Limb (tissue), 2 donors: ENCODE results near the gene ATP1A2.

ENCODE experiments used
- DNase-seq, 2 donors: peaks; one replicate each; pipeline ENCODE4 v3.0.0-alpha.2; 2016; ENCODE audit errors: extremely low spot score in 2 of 2

The ATP1A2 gene

DNA sequence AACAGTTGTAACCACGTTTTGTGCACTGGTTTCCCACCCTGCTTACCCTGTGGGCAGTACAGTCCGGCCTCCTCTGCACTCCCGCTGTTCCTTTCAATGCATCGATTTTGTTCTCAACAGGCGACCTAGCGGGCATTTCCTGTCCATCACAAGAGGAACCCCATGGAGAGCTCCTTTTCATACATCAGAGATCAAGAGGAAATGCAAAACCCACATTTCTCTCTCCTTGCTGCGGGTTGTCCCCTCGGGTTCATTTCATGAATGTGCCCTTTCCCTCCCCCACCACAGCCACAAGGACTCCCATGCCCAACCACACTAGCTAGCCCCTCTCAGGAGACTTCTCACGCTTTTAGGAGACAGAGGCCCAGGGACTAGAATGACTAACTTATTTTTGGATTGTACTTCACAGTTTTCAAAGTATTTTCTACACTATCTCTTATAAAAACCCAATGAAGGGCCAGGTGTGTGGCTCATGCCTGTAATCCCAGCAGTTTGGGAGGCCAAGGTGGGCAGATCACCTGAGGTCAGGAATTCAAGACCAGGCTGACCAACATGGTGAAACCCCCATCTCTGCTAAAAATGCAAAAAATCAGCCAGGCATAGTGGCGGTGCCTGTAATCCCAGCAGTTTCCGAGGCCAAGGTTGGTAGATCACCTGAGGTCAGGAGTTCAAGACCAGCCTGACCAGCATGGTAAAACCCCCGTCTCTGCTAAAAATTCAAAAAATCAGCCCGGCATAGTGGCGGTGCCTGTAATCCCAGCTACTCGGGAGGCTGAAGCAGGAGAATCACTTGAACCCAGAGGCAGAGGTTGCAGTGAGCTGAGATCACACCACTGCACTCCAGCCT is 54.2 kb downstream of the ATP1A2 start:
- no peak for DNase-seq

GRCh38 chr1:160171354-160171753 is 55.8 kb downstream of the ATP1A2 start:
- no peak for DNase-seq

DNA sequence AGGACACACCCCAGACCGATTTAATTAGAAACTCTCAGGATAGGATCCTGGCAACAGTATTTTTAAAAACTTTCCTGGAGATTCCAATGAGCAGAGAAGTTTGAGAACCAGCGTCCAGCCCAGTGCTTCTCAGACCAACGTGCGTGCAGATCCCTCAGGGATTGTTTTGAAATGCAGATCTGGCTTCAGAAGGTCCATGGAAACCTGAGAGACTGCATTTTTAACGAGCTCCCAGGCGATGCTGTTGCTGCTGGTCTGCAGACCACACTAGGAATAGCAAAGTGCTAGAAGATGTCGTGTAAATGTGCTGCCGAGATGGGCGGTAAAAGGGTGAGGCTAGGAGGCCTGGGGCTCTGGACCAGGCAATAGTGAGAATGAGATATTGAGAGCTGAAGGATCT is 56.4 kb downstream of the ATP1A2 start:
- no peak for DNase-seq

DNA sequence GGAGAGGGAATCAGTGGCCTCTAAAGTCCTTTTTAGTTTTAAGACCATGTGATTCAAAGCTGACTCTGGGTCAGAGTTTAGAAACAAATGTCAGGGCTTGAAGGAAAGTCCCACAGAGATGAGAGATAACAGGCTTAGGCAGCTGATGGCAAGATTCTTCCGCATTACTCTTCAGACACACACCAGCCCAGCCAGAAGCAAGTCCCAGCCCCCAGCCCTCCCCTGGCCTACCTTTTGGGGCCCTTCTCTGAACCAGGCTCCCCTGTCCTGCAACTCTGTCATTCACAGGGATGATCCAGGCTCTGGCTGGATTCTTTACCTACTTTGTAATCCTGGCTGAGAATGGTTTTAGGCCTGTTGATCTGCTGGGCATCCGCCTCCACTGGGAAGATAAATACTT is 61.7 kb downstream of the ATP1A2 start:
- no peak for DNase-seq

- no peak for DNase-seq
Observed at GRCh38 chr1:160177667-160178066, 62.1 kb downstream of the ATP1A2 start.

- DNase-seq = no peak
Observed at GRCh38 chr1:160178731-160179130, 63.2 kb downstream of the ATP1A2 start.

DNA sequence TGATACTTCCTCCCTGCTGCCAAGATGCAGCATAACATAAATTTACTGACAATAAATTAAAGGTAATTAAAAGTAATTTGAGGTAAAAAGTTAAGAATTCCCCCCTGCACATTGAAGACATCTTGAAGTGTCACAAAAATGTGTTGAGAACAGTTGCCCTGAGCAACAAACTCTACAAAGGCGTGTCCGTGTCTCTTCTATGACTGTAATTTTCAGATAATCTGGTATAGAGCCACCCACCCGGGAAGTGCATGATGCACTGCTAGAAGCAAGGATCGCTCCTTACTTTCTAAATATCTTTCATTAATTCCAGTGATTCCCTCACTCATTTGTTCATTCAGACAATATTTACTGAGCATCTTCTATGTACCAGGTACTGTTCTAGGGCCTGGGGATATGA is 63.8 kb downstream of the ATP1A2 start:
- DNase-seq = no peak

DNA sequence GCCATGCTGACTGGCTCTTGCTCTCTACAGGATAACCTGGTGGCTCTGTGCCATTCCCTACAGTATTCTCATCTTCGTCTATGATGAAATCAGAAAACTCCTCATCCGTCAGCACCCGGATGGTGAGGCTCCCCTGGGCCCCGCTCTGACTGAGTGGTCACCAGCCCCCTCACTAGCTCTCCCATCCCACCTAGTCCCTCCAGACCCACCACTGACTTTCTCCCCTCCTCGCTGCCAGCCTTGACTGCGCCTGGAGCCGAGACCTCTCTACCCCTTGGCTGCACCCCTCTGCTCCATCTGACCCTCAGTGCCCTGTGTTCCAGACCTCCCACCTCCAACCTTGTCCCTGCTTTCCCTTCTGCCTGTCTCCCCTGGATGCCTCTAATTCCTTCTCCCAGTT is 70.7 kb downstream of the ATP1A2 start:
- DNase-seq = no peak

GRCh38 chr1:160186729-160187128 is 71.2 kb downstream of the ATP1A2 start:
- DNase-seq = no peak

DNA sequence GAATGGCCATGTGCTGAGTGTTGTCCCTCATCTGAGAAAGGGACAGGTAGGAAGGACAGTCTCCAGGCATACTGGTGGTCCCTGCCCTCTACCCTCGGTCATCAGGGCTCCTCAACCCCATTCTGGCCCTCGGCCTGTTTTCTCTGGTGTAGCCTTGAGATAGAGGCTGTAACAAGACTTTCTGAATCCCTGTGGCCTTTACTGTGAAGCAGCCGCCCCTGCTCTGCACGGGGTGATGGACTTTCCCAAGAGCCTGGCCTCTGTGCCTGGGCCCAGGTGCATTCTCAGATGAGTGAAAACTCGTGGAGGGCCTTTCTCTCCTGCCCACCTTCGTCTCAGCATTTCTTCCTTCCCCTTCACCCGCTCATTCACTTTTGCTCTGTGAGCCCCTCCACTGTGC is 71.8 kb downstream of the ATP1A2 start:
- DNase-seq = no peak

DNA sequence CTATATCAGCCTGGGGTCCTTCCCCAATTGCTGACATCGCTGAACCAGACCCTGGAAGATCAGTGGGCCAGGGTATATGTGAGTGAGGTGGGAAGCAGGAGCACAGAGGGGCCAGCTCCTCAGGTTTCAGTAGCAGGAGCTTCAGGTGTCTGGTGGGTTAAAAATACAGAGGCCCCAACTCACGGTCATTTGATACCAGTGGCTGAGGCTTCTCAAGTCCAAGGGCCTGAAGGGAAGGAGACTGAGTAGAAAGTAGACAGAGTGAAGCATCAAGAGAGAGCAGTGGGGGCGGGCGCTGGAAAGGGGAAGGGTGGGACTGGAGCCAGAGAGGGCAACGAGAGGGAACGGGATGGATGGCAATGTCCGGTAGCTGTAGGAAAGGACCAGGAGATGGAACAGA is 72.8 kb downstream of the ATP1A2 start:
- no peak for DNase-seq

GRCh38 chr1:160189649-160190625 is 74.4 kb downstream of the ATP1A2 start, which contains the start of gene CASQ1:
Gene CASQ1, plus strand, starts transcription at chr1:160190575. Its CDS starts 177 bp downstream, at chr1:160190752.
- peak; percentile 51 to 70 for DNase-seq

GRCh38 chr1:160191756-160192155 is 76.2 kb downstream of the ATP1A2 start:
- DNase-seq = no peak

DNA sequence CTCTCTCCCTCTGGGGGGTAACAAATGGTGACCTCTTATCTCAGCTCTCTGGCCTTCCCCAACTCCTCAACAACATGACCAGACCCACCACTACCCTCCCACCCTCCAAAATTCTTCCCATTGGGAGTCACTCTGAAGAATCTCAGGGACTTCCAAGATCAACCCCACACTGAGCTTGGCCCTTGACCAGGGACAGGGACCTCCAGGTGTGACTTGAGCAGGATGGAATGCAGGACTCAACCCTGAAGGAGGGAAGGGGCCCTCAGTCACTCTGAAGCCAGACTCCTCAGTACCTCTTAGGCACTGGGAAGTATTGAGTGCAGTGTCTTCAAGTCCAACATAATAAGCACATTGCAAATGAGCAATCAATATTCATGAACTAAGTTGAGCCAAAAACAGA is 76.7 kb downstream of the ATP1A2 start:
- DNase-seq = no peak
